ENCODE measurements around the gene INKA2. TPM values are rescaled to one million over a fixed set of nuclear protein-coding genes. Genes with fewer than 3 reads are reported as not detected.
A peak's percentile ranks its signal among the peaks of the same experiment; 100 is the strongest.

The INKA2 gene
- total RNA-seq, 1 donor from 2014 or later = 4.5 TPM

DNA sequence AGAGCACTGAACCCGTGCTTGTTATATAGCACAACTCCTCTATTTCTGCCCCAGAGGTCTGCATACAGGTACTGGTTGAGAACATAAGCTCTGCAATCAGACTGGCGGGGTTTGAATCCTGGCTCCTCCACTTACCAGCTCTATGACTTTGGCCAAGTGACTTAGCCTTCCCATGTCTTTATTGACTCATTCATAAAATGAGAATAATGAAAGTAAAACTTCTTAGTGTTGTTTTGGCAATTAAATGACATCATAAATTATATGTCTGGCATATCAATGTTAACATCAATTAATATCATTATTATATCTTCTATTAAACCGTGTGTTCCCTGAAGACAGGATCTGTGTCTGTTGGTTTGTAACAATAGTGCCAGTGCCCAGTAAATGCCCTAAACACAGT is 4.3 kb downstream of the INKA2 start:
- DNase-seq (ENCODE audit: low spot score in 2 of 2) = no peak
- no peak for FAIRE-seq

DNA sequence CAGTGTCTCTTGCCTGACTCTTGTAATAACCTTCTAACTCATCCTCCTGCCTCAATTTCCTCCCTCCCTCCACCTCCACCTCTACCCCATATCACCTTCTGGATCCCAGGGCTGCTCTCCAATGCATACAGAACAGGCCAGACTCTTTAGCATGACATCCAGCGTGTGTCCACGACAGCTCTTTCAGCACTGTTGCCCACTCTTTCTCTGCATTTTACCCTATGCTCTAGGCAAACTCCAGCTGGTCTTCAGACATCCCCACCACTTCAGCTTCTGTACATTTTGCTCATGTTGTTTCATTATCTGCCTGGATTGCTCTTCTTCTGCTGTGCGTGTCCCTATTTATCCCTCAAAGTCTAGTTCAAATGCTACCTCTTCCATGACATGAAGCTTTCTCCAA is 4.8 kb downstream of the INKA2 start:
- DNase-seq (ENCODE audit: low spot score in 2 of 2) (no peak), FAIRE-seq (no peak)

DNA sequence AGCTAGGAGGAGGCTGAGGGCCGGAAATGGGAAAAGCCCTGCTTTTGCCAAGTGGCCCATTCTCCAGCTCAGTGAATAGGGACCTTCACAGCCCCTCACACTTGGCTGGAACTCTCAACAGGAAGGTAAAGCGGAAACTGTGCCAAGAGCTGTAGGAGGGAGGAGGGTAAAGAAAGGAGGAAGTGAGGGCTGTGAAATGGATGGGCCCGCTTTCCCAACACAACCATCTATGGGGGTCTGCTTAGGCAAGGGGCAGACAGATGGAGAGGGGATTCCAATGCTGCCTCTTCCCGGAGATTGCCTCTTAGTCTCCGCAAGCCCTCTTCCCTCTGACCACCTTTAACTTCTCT is 5.2 kb downstream of the INKA2 start:
- FAIRE-seq (no peak), DNase-seq (ENCODE audit: low spot score in 2 of 2) (no peak)

DNA sequence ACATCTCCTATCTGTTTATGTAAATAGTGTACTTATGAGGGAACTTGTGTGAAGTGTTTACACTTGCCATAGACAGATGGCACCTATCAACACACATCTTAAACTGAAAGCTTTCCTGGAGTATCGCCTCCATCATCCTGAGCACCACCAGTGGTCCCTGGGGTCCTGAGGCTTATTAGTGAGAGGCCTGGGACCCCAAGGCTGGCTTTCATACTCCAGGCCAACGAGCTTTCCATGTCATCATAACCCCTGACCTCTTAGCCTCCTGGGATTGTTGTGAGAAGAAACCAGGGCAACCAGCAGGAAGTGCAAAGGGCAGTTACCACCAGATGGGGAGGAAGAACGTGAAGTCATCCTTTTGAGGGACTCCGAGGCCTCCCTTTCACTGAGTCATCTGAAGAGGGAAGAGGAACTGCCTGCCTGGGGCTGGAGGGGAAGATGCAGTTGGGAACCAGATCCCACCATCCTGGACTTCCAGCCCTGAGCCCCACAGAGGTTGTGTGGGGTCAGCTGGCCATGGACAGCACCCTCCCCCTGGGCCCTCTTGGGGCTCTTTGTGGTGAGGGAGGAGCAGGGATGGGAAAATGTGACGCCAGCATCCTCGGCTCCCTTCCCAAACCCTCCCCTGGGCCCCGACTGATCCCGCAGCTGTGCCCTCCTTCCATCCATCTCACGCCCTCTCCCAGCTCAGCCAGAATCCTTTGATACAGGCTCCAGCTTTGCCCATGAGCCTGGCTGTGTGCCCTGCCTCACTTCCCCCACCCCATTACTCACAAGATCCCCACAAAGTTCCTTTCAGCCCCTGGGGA is 5.8 kb downstream of the INKA2 start:
- FAIRE-seq = no peak
- peak in 1 of 2 donors; percentile 46 for DNase-seq (ENCODE audit: low spot score in 2 of 2)

DNA sequence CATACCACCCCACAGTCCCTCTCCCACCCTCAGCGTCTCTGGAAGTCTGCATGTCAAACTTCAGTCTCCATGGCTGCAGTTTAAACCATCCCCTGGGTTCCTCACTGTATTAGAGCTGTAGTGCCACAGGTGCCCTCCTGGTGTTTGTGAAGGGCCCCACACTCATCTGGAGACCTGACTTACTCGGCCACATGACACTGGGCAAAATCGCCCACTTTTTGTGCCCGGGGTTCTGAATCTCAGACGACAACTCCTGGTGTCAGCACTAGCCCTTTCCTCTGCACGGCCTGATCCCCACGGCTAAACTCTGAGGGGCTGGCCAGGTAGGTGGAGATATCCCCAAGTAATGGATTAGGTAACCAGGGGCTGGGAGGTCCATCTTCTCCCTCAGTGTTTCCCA is 6.5 kb downstream of the INKA2 start:
- FAIRE-seq (no peak), DNase-seq (ENCODE audit: low spot score in 2 of 2) (no peak)

DNA sequence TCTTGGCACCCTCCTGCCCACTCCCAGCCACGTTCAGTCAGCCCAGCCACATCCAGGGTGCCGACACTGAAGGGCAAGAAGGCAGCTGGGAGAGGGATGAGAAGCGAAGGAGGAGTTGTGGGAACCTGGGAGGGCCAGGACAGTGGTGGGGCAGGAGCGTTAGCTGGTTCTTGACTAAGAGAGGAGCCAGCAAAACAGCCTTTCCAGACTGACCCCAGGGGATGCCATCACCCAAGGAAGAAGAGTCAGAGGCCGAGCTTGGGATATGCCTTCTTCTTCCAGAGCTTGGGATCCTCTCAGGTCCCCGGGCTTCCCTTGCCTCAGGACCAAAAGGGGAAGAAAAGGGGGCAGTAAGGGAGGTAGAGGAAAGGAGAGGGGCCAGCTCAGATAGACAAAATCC is 7.2 kb downstream of the INKA2 start:
- FAIRE-seq = no peak

DNA sequence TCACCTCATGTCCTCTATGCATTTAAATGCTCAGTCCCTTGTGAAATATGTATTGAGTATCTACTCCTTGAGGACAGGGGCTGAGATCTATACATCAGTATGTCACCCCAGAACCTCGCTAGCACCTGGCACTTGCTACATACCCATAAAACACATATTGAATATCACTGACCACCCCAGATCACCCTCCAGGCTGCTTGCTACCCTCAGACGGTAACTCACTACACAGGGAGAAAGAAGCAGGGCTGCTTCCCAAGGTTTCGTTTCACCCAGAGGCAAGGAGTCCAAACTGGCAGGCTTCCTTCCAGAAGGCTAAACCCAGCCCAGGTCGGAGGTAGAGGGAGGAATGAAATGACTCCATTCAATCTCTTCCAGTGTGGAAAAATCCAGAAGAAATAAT is 8.5 kb downstream of the INKA2 start:
- no peak for FAIRE-seq
- no peak for DNase-seq (ENCODE audit: low spot score in 2 of 2)

More for the DNA sequence above, 7.2 kb downstream of the INKA2 start:
- DNase-seq (ENCODE audit: low spot score in 2 of 2) = no peak

DNA sequence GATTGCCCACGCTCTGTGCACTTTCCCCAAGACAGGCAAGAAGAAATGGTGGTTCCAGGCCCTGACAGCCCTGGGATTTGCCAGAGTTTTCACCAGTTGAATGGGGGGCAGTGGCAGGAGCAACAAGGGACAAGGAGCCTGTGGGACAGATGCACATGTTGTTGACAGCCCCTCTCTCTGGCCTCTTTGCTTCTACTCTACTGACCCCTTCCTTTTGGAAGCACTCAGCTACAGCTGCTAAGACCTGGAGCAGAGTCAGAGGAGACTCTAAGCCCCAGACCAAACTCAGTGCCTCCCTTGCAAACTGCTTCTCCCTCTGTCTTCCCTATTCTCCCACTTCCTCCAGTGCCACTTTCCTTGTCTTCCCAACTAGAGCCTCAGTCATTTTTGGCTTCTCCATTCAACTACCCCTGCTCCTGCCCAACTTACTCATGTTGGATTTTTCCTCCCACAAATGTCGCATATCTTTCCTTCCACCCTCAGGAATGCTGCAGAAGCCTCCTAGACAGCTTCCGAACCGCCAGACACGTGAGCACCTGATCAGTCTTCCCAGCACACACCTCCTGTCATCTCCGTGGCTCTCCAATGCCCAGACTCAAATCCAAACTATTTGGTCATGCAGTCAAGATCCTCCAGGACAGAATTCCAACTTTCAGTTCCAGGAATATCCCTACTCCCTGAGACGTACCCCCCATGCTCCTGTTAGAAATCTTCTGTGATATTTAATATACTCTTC is 9.1 kb downstream of the INKA2 start:
- DNase-seq (ENCODE audit: low spot score in 2 of 2) (no peak), FAIRE-seq (no peak)

DNA sequence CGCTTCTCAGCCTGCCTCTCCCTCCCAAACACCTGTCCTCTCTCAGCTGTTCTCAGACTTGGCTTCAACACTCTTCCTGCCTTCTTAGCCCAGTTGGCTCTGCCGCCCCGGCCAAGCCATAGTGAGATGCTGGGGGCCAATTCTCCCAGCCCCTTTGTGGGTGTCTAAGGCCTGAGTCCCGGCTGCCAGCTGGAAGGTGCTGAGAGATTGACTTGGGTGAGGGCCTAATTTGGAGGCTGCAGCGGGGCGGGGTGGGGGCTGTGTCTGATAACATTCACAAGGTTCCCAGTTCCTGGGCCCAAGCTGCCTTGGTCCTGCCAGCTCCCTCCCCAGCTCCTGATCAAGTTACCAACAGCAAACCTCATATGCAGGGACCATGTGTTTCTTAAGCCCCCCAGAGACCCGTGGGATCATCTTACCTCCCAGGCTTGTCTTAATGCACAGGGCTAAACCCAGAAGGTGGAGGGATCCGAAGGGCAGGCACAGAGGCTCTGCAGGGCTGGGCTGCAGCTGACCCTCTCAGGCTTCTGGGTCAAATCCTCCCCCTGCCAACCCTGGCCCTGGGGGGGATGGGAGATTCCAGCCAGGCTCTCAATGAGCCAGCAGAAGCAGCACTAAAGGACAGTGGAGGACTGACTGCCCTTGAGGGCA is 9.8 kb downstream of the INKA2 start:
- no peak for DNase-seq (ENCODE audit: low spot score in 2 of 2)
- no peak for FAIRE-seq

DNA sequence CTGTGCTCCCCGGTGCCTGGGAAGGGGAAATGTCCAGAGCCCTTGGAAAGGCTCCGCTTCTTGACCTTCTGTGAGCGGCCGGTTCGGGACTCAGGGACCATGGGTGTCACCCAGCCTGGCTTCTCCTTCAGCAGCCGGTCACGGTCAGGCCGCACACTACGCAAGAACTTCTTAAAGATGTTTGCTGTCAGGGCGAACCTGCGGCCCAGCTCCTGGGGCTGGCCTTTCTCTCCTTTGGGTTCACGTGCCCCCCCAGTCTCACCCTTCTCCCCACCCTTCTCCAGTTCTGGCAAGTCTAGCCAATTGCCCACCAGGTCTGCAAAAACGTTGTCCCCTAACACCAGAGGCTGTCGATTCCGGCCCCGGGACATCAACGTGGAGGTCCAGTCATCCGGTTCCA is 12.1 kb downstream of the INKA2 start:
- FAIRE-seq (no peak), DNase-seq (ENCODE audit: low spot score in 2 of 2) (no peak)

DNA sequence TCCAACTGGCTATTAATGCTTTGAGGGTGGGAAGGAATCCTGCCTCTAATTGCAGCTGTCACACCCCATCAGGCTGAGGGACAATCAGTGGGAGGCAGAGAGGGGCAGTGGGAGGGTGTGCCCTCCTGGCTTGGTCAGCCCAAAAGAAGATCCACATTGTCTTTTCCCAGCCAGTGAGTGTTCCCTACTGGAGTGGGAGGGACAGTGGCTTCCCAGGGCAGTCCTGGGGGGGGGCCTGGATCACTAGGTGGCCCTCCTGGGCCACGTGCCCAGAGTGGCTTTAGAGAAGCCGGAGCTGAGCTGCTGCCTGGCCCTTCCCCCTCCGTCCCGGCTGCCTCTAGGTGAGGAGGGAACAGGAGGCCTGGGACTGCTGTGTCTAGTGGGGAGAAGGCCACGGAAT is 14.0 kb downstream of the INKA2 start:
- DNase-seq (ENCODE audit: low spot score in 2 of 2) (peak in 1 of 2 donors; percentile 33), FAIRE-seq (no peak)

DNA sequence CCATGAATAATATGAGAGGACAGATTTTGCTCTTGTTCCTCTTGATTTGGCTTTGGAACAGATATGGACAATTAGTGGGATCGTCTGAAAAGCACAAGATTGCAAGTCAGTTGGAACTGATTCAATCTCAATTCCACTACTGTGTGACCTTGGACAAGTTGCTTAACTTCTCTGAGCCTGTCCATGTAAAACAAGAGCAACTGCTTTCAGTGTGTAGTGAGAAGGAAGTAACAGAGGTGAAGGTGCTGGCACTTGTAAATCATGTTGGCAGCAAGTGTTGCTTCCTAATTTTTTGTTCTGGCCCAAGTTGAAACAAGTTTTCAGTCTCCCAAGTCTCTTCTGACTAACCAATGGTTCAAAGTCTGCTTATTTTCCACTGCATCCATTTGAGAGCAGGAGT is 15.3 kb downstream of the INKA2 start:
- FAIRE-seq = no peak

DNA sequence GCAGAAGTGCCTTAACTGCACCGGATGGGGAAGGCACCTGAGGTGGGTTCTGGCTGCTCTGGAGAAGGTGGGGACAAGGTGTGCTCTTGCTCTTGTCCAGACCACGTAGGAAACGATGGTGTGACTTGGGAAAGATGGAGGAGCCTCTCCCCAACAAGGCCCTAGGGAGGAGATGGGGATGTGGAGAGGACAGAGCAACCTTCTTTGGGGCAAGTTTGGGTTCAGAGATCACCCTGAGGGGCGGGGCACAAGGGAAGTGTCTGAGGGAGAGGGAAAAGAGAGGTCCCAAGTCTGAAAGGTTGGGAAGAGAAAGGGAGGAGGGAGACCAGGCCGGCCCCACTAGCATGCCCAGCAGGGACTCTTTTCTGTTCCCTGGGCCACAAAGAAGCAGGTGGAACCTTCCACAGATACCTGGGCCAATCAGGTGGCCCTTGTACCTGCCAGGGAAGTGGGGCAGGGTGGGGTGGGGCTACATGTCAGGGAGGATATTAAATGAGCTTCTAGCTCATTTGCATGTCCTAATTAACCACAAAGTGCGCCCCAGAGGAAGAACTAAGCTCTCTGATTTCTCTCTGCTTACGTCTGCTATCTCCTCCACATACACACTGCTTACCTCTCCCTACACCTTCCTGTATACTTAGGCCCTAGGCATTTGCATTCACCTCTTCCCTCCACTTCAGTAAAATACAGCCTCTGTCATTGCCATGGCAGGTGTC is 15.9 kb downstream of the INKA2 start:
- no peak for FAIRE-seq

More for the DNA sequence above, 15.3 kb downstream of the INKA2 start:
- DNase-seq (ENCODE audit: low spot score in 2 of 2) = no peak

DNA sequence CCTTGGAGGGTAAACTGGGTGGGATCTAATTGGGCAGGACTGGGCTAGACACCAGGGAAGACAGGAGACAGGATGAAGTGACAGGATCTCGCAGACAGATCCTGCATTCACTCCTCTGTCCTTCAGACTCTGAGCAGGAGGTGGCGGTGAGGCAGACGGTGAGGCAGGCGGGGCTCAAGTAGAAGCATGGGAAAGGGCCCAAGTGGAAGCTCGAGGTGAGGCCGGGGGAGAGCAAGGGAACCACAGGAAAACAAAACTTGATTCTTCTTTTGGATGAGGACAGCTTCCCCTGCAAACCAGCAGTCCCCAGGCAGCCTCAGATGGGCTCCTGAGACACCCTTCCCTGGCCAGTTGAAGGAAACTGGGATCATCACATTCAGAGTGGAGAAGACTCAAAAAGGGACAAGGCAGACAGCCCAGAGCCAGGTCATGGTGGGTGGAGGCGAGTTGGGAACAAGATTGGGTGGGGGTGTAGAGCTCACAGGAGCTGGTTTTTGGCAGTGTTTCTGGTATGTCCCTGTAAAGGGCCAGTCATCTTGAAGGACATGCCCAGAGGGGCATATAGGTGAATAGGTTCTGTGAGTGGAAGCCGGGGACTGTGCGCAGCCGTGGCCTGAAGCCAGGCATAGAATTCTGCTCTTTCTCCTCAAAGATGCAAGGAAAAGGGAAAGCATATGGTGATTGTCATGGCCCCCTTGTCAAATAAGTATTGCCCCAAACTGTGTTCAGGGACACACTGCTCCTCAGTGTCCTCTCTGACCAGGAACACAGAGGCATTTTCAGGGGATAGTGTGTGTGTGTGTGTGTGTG is 18.0 kb downstream of the INKA2 start:
- no peak for DNase-seq (ENCODE audit: low spot score in 2 of 2)

More for the DNA sequence above, 15.9 kb downstream of the INKA2 start:
- DNase-seq (ENCODE audit: low spot score in 2 of 2) = no peak

DNA sequence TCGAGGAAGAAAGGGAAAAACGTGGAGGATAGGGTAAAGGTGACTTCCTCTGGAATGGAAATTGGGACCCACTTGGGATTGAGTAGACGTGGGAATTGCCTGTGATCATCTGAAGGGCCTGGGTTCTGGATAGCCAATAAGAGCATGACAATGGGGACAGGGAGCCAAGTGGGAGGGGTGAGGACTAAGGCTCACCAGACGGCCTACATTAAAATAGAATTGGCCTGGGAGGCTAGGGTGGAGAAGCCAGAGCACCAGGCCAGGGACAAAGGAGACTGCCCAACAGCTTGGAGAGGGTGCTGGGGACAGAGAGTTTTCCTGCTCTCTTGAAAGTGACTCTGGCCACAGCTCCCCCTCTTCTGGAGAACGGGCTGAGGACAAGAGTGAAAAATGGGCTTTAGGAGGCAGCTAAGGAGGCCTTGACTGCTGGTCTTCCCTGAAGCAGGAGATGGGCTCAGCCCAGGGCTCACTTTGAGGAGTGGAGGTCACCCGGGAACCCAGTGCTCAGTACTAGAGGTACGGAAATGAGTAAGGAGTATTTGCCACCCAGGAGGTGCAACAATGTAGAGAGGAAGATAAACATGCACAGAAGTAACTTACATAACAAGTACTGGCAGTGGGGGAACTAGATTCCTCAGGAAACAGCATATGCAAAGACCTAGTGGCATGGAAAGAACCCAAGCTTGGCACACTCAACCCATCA is 18.8 kb downstream of the INKA2 start:
- no peak for DNase-seq (ENCODE audit: low spot score in 2 of 2)

More for the DNA sequence above, 18.0 kb downstream of the INKA2 start:
- no peak for FAIRE-seq

DNA sequence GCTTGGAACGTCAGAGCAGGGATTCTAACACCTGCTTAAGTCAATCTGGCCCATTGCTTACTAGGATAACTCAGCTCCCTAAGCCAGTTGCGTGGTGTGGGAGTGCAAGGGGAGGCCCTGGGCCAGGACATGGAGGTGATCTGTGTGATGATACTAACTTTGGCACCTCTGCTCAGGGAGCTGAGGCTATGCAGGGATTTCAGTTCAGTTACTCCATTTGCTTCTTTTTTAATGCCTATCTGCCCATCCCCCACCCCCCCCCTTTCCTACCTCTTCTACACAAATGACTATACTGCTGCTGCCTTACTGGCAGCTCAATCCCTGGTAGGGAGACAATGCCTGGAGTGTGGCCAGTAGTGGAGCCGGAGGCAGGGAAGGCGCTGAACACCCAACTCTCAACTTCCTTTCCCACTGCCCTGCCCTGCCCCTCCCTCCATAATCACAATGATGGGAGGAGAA is 19.5 kb downstream of the INKA2 start:
- FAIRE-seq (no peak), DNase-seq (ENCODE audit: low spot score in 2 of 2) (no peak)

More for the DNA sequence above, 18.8 kb downstream of the INKA2 start:
- FAIRE-seq = no peak

DNA sequence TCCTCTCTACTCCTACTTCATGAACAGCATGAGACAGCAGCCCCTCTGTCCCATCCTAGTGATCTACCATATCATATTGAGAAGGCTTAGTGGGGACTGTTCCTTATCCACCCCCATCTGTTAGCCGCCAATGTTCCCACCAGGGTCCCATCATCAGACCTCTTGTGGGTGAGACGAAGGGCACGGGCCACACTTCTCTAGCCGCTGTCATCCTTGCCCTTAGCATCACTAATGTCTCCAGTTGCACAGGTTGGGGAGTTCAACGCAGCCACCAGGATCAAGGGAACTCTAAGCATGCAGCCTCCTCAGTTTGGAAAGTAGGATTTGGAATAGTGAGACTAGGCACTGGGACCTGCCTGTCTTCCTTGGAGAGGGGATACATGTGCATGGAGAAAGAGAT is 20.1 kb downstream of the INKA2 start:
- FAIRE-seq = no peak
- DNase-seq (ENCODE audit: low spot score in 2 of 2) = no peak

DNA sequence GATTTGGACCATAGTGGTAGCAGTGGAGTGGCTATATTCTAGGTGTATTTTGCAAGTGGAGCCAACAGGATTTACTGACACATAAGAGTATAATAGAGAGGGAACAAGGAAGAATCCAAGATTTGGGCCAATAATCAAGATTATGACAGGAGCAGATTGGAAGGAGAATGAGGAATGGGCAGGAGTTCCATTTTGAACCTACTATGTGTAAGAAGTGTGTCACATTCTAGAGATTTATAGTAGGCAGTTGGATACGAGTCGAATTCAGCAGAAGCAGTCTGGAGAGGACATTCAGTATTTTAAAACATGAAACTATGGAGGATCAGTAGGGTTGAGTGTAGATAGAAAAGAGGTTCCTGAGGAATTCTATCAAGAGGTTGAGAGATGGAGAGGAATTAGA is 21.7 kb downstream of the INKA2 start:
- DNase-seq (ENCODE audit: low spot score in 2 of 2) = no peak
- FAIRE-seq = no peak

DNA sequence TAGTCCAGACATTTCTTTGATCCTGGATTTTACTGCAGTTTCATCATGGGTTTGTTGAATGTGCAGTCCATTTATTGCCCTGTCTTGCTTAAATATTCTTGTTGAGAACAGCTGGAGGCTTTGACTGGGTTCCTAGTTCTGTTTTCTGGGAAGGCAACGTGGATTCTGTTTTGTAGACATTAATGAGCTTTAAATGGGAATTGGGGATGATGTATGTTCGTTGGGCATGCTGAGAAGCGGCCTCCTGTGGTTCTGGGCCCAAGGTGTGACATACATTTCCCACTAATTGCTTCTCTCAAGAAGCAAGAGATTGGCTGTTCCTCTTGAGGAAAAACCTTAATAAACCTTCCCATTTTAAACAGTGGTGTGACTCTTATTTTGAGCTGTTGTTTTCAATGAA is 22.9 kb downstream of the INKA2 start:
- DNase-seq (ENCODE audit: low spot score in 2 of 2) = no peak
- FAIRE-seq = no peak

All from frontal cortex (tissue), 4 donors.